H1 (cell line): ENCODE data around the gene MARCHF10. TPM values are rescaled to one million over a fixed set of nuclear protein-coding genes. Genes with fewer than 3 reads are reported as not detected.
A peak's percentile ranks its signal among the peaks of the same experiment; 100 is the strongest.

Source experiments
- CTCF ChIA-PET: fragments of 300-600 bp; sonication (Branson Sonifier 250); formaldehyde crosslinking; loops from one replicate; lab custom pipeline; 2021; ENCODE audit not compliant: partially characterized antibody; lab: Charles Lee
- POLR2A ChIA-PET: fragments of 300-600 bp; sonication (Branson Sonifier 250); formaldehyde crosslinking; loops from one replicate; lab custom pipeline; 2021; ENCODE audit warnings: inconsistent platforms; ENCODE audit not compliant: partially characterized antibody; lab: Charles Lee
- DNase-seq, 2 experiments: peaks; one replicate each; pipeline versions ENCODE4 v3.0.0 to v3.0.0-alpha.2; 2010 to 2022; ENCODE audit warnings: low spot score in 2 of 2, low read depth in 1 of 2, mixed read lengths in 1 of 2
- FAIRE-seq: peaks from 2 replicates; lab custom pipeline; 2011; peaks lifted over from hg19 to GRCh38; lab: Jason Lieb, UNC
- H2AFZ ChIP-seq: 2 replicates; pipeline ENCODE4 v1.8.1; 2012; ENCODE audit warnings: low read length, inconsistent platforms
- H2AK5ac ChIP-seq: 2 replicates; pipeline ENCODE4 v1.6.1; 2013; ENCODE audit warnings: low read depth, low read length
- H2BK120ac ChIP-seq: replicated peaks from 2 replicates; pipeline ENCODE3; 2013; ENCODE audit warnings: low read depth, low read length, inconsistent platforms
- H2BK12ac ChIP-seq: 2 replicates; pipeline ENCODE4 v1.6.1; 2013; ENCODE audit warnings: low read depth, low read length
- H2BK15ac ChIP-seq: 2 replicates; pipeline ENCODE4 v1.6.1; 2013; ENCODE audit warnings: low read length
- H2BK20ac ChIP-seq: 2 replicates; pipeline ENCODE4 v1.6.1; 2013; ENCODE audit warnings: low read length
- H2BK5ac ChIP-seq: 2 replicates; pipeline ENCODE4 v1.6.1; 2013; ENCODE audit warnings: low read depth, low read length
- H3K14ac ChIP-seq: 2 replicates; pipeline ENCODE4 v1.6.1; 2013; ENCODE audit warnings: inconsistent platforms; ENCODE audit not compliant: insufficient read length
- H3K18ac ChIP-seq: 2 replicates; pipeline ENCODE4 v1.6.1; 2013; ENCODE audit warnings: low read length; ENCODE audit errors: extremely low read depth
- H3K23ac ChIP-seq: 2 replicates; pipeline ENCODE4 v1.6.1; 2013; ENCODE audit warnings: inconsistent platforms; ENCODE audit not compliant: insufficient read length
- H3K23me2 ChIP-seq: 2 replicates; pipeline ENCODE4 v1.6.1; 2013; ENCODE audit warnings: low read depth, low read length
- H3K27ac ChIP-seq: 2 replicates; pipeline ENCODE4 v1.6.1; 2011; ENCODE audit warnings: low read depth, low read length, inconsistent platforms
- H3K27me3 ChIP-seq, 4 experiments: replicated peaks in 1 of 4; 1 replicate in 1 of 4; 2 replicates in 3 of 4; pipeline versions ENCODE4 v1.6.1 to v1.8.1; 2011 to 2013; ENCODE audit warnings: low read length in 3 of 4, mild to moderate bottlenecking in 3 of 4, inconsistent platforms in 2 of 4, mixed read lengths in 2 of 4, moderate library complexity in 1 of 4; ENCODE audit not compliant: control insufficient read depth in 3 of 4, insufficient read depth in 3 of 4; ENCODE audit errors: extremely low read depth in 1 of 4
- H3K36me3 ChIP-seq, 4 experiments: 2 replicates each; pipeline versions ENCODE4 v1.6.1 to v1.8.1; 2011 to 2013; ENCODE audit warnings: mild to moderate bottlenecking in 4 of 4, low read length in 3 of 4, moderate library complexity in 2 of 4, control low read depth in 1 of 4, inconsistent platforms in 1 of 4; ENCODE audit not compliant: insufficient read depth in 4 of 4, control insufficient read depth in 2 of 4
- H3K4ac ChIP-seq: replicated peaks from 2 replicates; pipeline ENCODE3; 2013; ENCODE audit warnings: low read length, low read depth, mixed read lengths, inconsistent platforms; ENCODE audit not compliant: insufficient read length
- H3K4me1 ChIP-seq, 4 experiments: replicated peaks in 1 of 4; 1 replicate in 1 of 4; 2 replicates in 3 of 4; pipeline versions ENCODE4 v1.6.1 to v1.8.1; 2011 to 2013; ENCODE audit warnings: low read length in 3 of 4, inconsistent platforms in 2 of 4, mixed read lengths in 1 of 4; ENCODE audit not compliant: insufficient read depth in 4 of 4, control insufficient read depth in 3 of 4
- H3K4me2 ChIP-seq, 2 experiments: 2 replicates each; pipeline versions ENCODE4 v1.6.1 to v1.8.1; 2011 to 2013; ENCODE audit warnings: low read depth in 2 of 2, low read length in 2 of 2, control low read depth in 1 of 2, inconsistent platforms in 1 of 2, mild to moderate bottlenecking in 1 of 2; ENCODE audit not compliant: insufficient read depth in 1 of 2
- H3K4me3 ChIP-seq, 4 experiments: fragments of 200-600, 300-600 bp in 1 of 4; sonication (generic), shearing (Covaris generic), sonication (Bioruptor Twin) in 1 of 4; 2 replicates each; pipeline versions ENCODE4 v1.5.1 to v1.8.1; 2011 to 2016; ENCODE audit warnings: low read length in 4 of 4, low read depth in 3 of 4, control low read depth in 2 of 4, inconsistent platforms in 2 of 4, mild to moderate bottlenecking in 2 of 4, mixed read lengths in 1 of 4, moderate library complexity in 1 of 4; ENCODE audit not compliant: insufficient read depth in 2 of 4; ENCODE audit errors: extremely low read depth in 1 of 4
- H3K56ac ChIP-seq: replicated peaks from 2 replicates; pipeline ENCODE3; 2013; ENCODE audit warnings: low read depth, mild to moderate bottlenecking, mixed read lengths, low read length, inconsistent platforms; ENCODE audit not compliant: insufficient read length
- H3K79me1 ChIP-seq: 2 replicates; pipeline ENCODE4 v1.6.1; 2013; ENCODE audit warnings: low read depth, low read length, control low read depth
- H3K79me2 ChIP-seq, 2 experiments: 2 replicates each; pipeline versions ENCODE4 v1.6.1 to v1.8.1; 2012 to 2013; ENCODE audit warnings: low read length in 2 of 2, mild to moderate bottlenecking in 2 of 2, inconsistent platforms in 1 of 2; ENCODE audit not compliant: insufficient read depth in 2 of 2, control insufficient read depth in 1 of 2
- H3K9ac ChIP-seq, 4 experiments: replicated peaks in 1 of 4; 1 replicate in 1 of 4; 2 replicates in 3 of 4; pipeline versions ENCODE4 v1.6.1 to v1.8.1; 2011 to 2013; ENCODE audit warnings: low read depth in 3 of 4, low read length in 3 of 4, control low read depth in 2 of 4, mild to moderate bottlenecking in 2 of 4, moderate library complexity in 2 of 4, inconsistent platforms in 1 of 4; ENCODE audit errors: extremely low read depth in 1 of 4
- H3K9me3 ChIP-seq, 2 experiments: 2 replicates each; pipeline versions ENCODE4 v1.6.1 to v1.8.1; 2012 to 2013; ENCODE audit warnings: mild to moderate bottlenecking in 2 of 2, moderate library complexity in 2 of 2, control low read depth in 1 of 2, inconsistent platforms in 1 of 2, low read depth in 1 of 2, low read length in 1 of 2, mixed read lengths in 1 of 2; ENCODE audit not compliant: insufficient read depth in 2 of 2
- H4K20me1 ChIP-seq, 2 experiments: replicated peaks in 1 of 2; 2 replicates each; pipeline versions ENCODE3 to v1.8.1; 2011 to 2013; ENCODE audit warnings: inconsistent platforms in 2 of 2, low read length in 2 of 2, mild to moderate bottlenecking in 1 of 2; ENCODE audit not compliant: insufficient read depth in 2 of 2, control insufficient read depth in 1 of 2
- H4K5ac ChIP-seq: 2 replicates; pipeline ENCODE4 v1.6.1; 2013; ENCODE audit warnings: low read length, low read depth, mixed read lengths, inconsistent platforms; ENCODE audit not compliant: insufficient read length
- H4K8ac ChIP-seq: 2 replicates; pipeline ENCODE4 v1.8.0; 2013; ENCODE audit warnings: mild to moderate bottlenecking, moderate library complexity, low read length, inconsistent platforms; ENCODE audit not compliant: insufficient read depth; ENCODE audit errors: extremely low read depth
- H4K91ac ChIP-seq: replicated peaks from 2 replicates; pipeline ENCODE3; 2013; ENCODE audit warnings: low read length, mixed read lengths, inconsistent platforms; ENCODE audit not compliant: insufficient read length
- BRCA1 ChIP-seq: IDR thresholded peaks from 2 replicates; pipeline ENCODE4 v1.6.1; 2012; ENCODE audit warnings: low read depth, low read length, improper control_type of control experiment
- CEBPB ChIP-seq: IDR thresholded peaks from 2 replicates; pipeline ENCODE4 v1.6.1; 2012; ENCODE audit warnings: low read depth, low read length
- EP300 ChIP-seq, 2 experiments: IDR thresholded peaks; 1 replicate in 1 of 2; 2 replicates in 1 of 2; pipeline ENCODE4 v1.6.1; 2011 to 2012; ENCODE audit warnings: low read depth in 2 of 2, low read length in 2 of 2, mild to moderate bottlenecking in 2 of 2, borderline replicate concordance in 1 of 2, inconsistent platforms in 1 of 2, moderate library complexity in 1 of 2
- EZH2 ChIP-seq: fragments of 200-600 bp; sonication (generic); IDR thresholded peaks from 2 replicates; pipeline ENCODE4 v1.7.1; 2012; ENCODE audit warnings: low read depth, mild to moderate bottlenecking, moderate library complexity, low read length, inconsistent platforms; ENCODE audit not compliant: severe bottlenecking
- FOSL1 ChIP-seq: IDR thresholded peaks from 2 replicates; pipeline ENCODE4 v1.6.1; 2011; ENCODE audit warnings: mild to moderate bottlenecking, low read depth, low read length, moderate library complexity; ENCODE audit not compliant: insufficient read depth
- KDM1A ChIP-seq: fragments of 200-600, 300-600 bp; sonication (generic); IDR thresholded peaks from 2 replicates; pipeline ENCODE4 v1.7.1; 2016; ENCODE audit warnings: mild to moderate bottlenecking, low read length, borderline replicate concordance
- NANOG ChIP-seq: IDR thresholded peaks from 2 replicates; pipeline ENCODE4 v1.6.1; 2011; ENCODE audit warnings: low read length, low read depth, mild to moderate bottlenecking, inconsistent platforms; ENCODE audit not compliant: insufficient read depth, poor library complexity, severe bottlenecking
- POLR2A ChIP-seq, 2 experiments: IDR thresholded peaks; 1 replicate in 1 of 2; 2 replicates in 1 of 2; pipeline ENCODE4 v1.6.1; 2011; ENCODE audit warnings: low read depth in 2 of 2, low read length in 2 of 2, mild to moderate bottlenecking in 2 of 2; ENCODE audit errors: control extremely low read depth in 1 of 2
- POLR2AphosphoS5 ChIP-seq: IDR thresholded peaks from 2 replicates; pipeline ENCODE4 v1.6.1; 2011; ENCODE audit warnings: low read depth, low read length
- POU5F1 ChIP-seq: IDR thresholded peaks from 2 replicates; pipeline ENCODE4 v1.6.1; 2011; ENCODE audit warnings: low read depth, mild to moderate bottlenecking, low read length, moderate library complexity
- TAF1 ChIP-seq: IDR thresholded peaks from 2 replicates; pipeline ENCODE4 v1.6.1; 2011; ENCODE audit warnings: mild to moderate bottlenecking, low read depth, low read length
- WGBS, 2 experiments: shearing (Covaris generic) in 1 of 2; methylation state at CpG; one replicate each; pipeline versions ENCODE4 v1.1.6 to v1.1.7; 2013 to 2015; ENCODE audit warnings: low lambda C conversion rate in 2 of 2, mixed read lengths in 2 of 2, inconsistent platforms in 1 of 2, low coverage in 1 of 2, missing lambda C conversion rate in 1 of 2; ENCODE audit not compliant: insufficient replicate concordance in 2 of 2, insufficient coverage in 1 of 2, insufficient read length in 1 of 2; ENCODE audit errors: extremely low coverage in 1 of 2, missing lambda C conversion rate in 1 of 2; 5-methylcytosine and 5-hydroxymethylcytosine counted together
- polyA plus RNA-seq, 7 experiments: library from polyadenylated mRNA; depleted of rRNA in 3 of 7; stranded (reverse) in 5 of 7; unstranded in 2 of 7; fragments of >200 nt in 5 of 7; fragments of 200-250 nt in 2 of 7; gene quantifications; 1 replicate in 5 of 7; 2 replicates in 1 of 7; 4 replicates in 1 of 7; pipeline versions ENCODE4 v1.2.1 to v1.2.3, GENCODE V29; 2011 to 2013; ENCODE audit warnings: missing spikeins in 2 of 7, mixed read lengths in 2 of 7
- total RNA-seq: library from RNA; stranded (reverse); fragmentation: NEBNext Ultra II Directional; extraction: Animal tissue kit (Norgen Biotek cat#: 25700); gene quantifications from 2 replicates; pipeline ENCODE4 v1.2.1, GENCODE V29; 2021

Gene MARCHF10
- total and polyA plus RNA-seq, 2 of the 8 experiments (the other 6 are each of a cell fraction or from before 2014, with no cell fraction given): 0.48 to 0.73 TPM

GRCh38 chr17:62653002-62653825, 154.9 kb downstream of the MARCHF10 start:
- 14% methylated on average over 22 of the region's 30 CpGs; no CpG with 5 or more reads in 1 of the 2 experiments for WGBS, 2 experiments
- Histone ChIP-seq H3K9ac (peak overlapping the region in 3 of 4 experiments; percentile 42 to 73 (median 65); a peak in 4 of 7 replicates), H4K20me1 (no peaks in the 10 kb centered on the region), H3K23ac (no peak overlapping the region), H3K23me2 (peaks cover 11% of the 10 kb centered on the region), H3K27me3 (peaks cover 0 to 6% (median 3%) of the 10 kb centered on the region in 4 experiments; a peak in 1 of 7 replicates), H3K9me3 (no peaks in the 10 kb centered on the region), H4K5ac (no peak overlapping the region), H4K91ac (peak overlapping the region; percentile 98), H2BK20ac (peak overlapping the region; percentile 23; the same call in 1 of the 2 replicates), H2BK15ac (peak overlapping the region; percentile 46; the same call in 1 of the 2 replicates), H3K14ac (no peak overlapping the region), H2BK120ac (no peak overlapping the region), H3K4ac (no peak overlapping the region), H3K79me1 (no peaks in the 10 kb centered on the region; the same call in 1 of the 2 replicates), H3K36me3 (no peaks in the 10 kb centered on the region), H3K27ac (peak overlapping the region; percentile 36), H2BK5ac (peak overlapping the region; percentile 56; the same call in 1 of the 2 replicates), H2AFZ (no peak overlapping the region), H3K4me2 (peak overlapping the region; percentile 68 to 97), H3K56ac (peak overlapping the region; percentile 55), H2AK5ac (no peak overlapping the region), H3K18ac (peak overlapping the region; percentile 93), H3K4me1 (peaks cover 0 to 19% (median 12%) of the 10 kb centered on the region in 4 experiments; a peak in 6 of 7 replicates), H2BK12ac (0 out of 2 replicates have a peak overlapping the region, but pooled peaks have one; percentile 2), H3K79me2 (no peaks in the 10 kb centered on the region; a peak in 1 of 4 replicates), H3K4me3 (peak overlapping the region; percentile 38 to 76 (median 66)), H4K8ac (peak overlapping the region; percentile 92; the same call in 1 of the 2 replicates)
- peak; percentile 13 for FAIRE-seq
- CTCF ChIA-PET: interaction anchor here (0.8 to 1.6 kb wide), 3 partner anchors 16 to 34 kb away, joined by 3 to 7 read pairs (median 4); no protein-coding TSS in a partner anchor
- peak in 1 of 2 experiments; percentile 90 for DNase-seq
- POLR2A ChIA-PET: interaction anchor here (1.2 to 1.6 kb wide), 2 partner anchors 11 to 24 kb away, joined by 3 to 4 read pairs; no protein-coding TSS in a partner anchor
- no peak for TF ChIP-seq EP300 (IDR thresholded peaks at IDR 0.05; ENCODE audit: borderline replicate concordance in 1 of 2, low read depth in 2 of 2, low read length in 2 of 2)
- 0 out of 2 replicates have a peak, but pooled peaks have one; percentile 3 for TF ChIP-seq KDM1A
- no peak for TF ChIP-seq EZH2
- no peak for TF ChIP-seq POU5F1
- TF ChIP-seq POLR2AphosphoS5: peak; percentile 62; the same call in 1 of the 2 replicates
- no peak for TF ChIP-seq FOSL1
- TF ChIP-seq BRCA1: no peak
- TF ChIP-seq POLR2A (IDR thresholded peaks at IDR 0.05; ENCODE audit: control extremely low read depth in 1 of 2, low read depth in 2 of 2, low read length in 2 of 2): peak in 1 of 2 experiments; percentile 26; a peak in 1 of 3 replicates
- peak; percentile 56; the same call in 1 of the 2 replicates for TF ChIP-seq TAF1
- no peak for TF ChIP-seq NANOG
- no peak for TF ChIP-seq CEBPB
